Activated CD8-positive, alpha-beta memory T cell treated with anti-CD3 and anti-CD28 coated beads, Interleukin-2, amount 10 ng/mL, durations not matched to agents 7 days and 5 days (primary cell): Measurements from ENCODE around the gene GPRC5A. TPM values are rescaled to one million over a fixed set of nuclear protein-coding genes. Genes with fewer than 3 reads are reported as not detected.
A peak's percentile ranks its signal among the peaks of the same experiment; 100 is the strongest.
"Not testable (repeated sequence)": the region's sequence is repeated elsewhere in the genome, so short reads cannot be mapped to it uniquely, and the experiment has no call there.

ENCODE experiments used
- ATAC-seq: fragments of 150-1000 bp; cut with Tn5 transposase; one replicate; pipeline ENCODE4 v1.10.0; 2021; ENCODE audit warnings: moderate library complexity
- CTCF ChIA-PET: fragments of 350-600 bp; sonication (Branson Sonifier 250); formaldehyde crosslinking; loops from one replicate; lab custom pipeline; 2021; ENCODE audit warnings: antibody characterized with exemption; lab: Charles Lee
- DNase-seq: peaks from one replicate; pipeline ENCODE4 v3.0.0-alpha.2; 2020
- H3K27ac Mint-ChIP-seq: one replicate; pipeline ENCODE4 v1.8.0; 2021; ENCODE audit warnings: mild to moderate bottlenecking, mixed read lengths
- H3K27me3 Mint-ChIP-seq: one replicate; pipeline ENCODE4 v1.8.0; 2021; ENCODE audit warnings: mixed read lengths
- H3K36me3 Mint-ChIP-seq: one replicate; pipeline ENCODE4 v1.8.0; 2021; ENCODE audit warnings: mild to moderate bottlenecking, mixed read lengths
- H3K4me1 Mint-ChIP-seq: one replicate; pipeline ENCODE4 v1.8.0; 2021; ENCODE audit warnings: mixed read lengths
- H3K4me3 Mint-ChIP-seq: one replicate; pipeline ENCODE4 v1.8.0; 2021; ENCODE audit warnings: mild to moderate bottlenecking, moderate library complexity, mixed read lengths
- H3K9me3 Mint-ChIP-seq: one replicate; pipeline ENCODE4 v1.8.0; 2022; ENCODE audit warnings: low read depth, mixed read lengths
- total RNA-seq, 2 experiments: library from RNA; stranded (reverse); gene quantifications; one replicate each; pipeline ENCODE4 v1.2.3, GENCODE V29; 2021

The GPRC5A gene
- total RNA-seq, 2 experiments from 2014 or later = not detected

GRCh38 chr12:12875301-12875700, 16.1 kb upstream of the GPRC5A start:
- H3K4me3 Mint-ChIP-seq, H3K27me3 Mint-ChIP-seq, H3K36me3 Mint-ChIP-seq, H3K9me3 Mint-ChIP-seq, H3K4me1 Mint-ChIP-seq, CTCF ChIA-PET, H3K27ac Mint-ChIP-seq, DNase-seq, ATAC-seq: not testable (repeated sequence)

- no peaks in the 10 kb centered on the region for H3K36me3 Mint-ChIP-seq
- no peak overlapping the region for H3K4me3 Mint-ChIP-seq
- ATAC-seq = no peak
- CTCF ChIA-PET = interaction anchor here (0.9 kb wide), 1 partner anchor 88 kb away, joined by 4 read pairs; no protein-coding TSS in a partner anchor
- no peaks in the 10 kb centered on the region for H3K9me3 Mint-ChIP-seq
- H3K27ac Mint-ChIP-seq = no peak overlapping the region
- no peak for DNase-seq
- peaks cover 17% of the 10 kb centered on the region for H3K4me1 Mint-ChIP-seq
- H3K27me3 Mint-ChIP-seq = peaks cover 14% of the 10 kb centered on the region
Measured at GRCh38 chr12:12877153-12877768, 14.1 kb upstream of the GPRC5A start.

- no peak for DNase-seq
- H3K4me1 Mint-ChIP-seq = peaks cover 18% of the 10 kb centered on the region
- H3K27ac Mint-ChIP-seq = no peak overlapping the region
- H3K27me3 Mint-ChIP-seq = peaks cover 19% of the 10 kb centered on the region
- no peak for ATAC-seq
- no peaks in the 10 kb centered on the region for H3K9me3 Mint-ChIP-seq
- H3K4me3 Mint-ChIP-seq = no peak overlapping the region
- H3K36me3 Mint-ChIP-seq = no peaks in the 10 kb centered on the region
- CTCF ChIA-PET = interaction anchor here (0.9 kb wide), 1 partner anchor 89 kb away, joined by 4 read pairs; no protein-coding TSS in a partner anchor
Measured at GRCh38 chr12:12877781-12878455, 13.4 kb upstream of the GPRC5A start.

GRCh38 chr12:12880537-12880936, 10.8 kb upstream of the GPRC5A start:
- Mint-ChIP-seq H3K27me3 (peaks cover 33% of the 10 kb centered on the region), H3K4me3 (no peak overlapping the region), H3K27ac (peak overlapping the region; percentile 73), H3K4me1 (peaks cover 18% of the 10 kb centered on the region), H3K9me3 (no peaks in the 10 kb centered on the region), H3K36me3 (no peaks in the 10 kb centered on the region)
- ATAC-seq (peak; percentile 20), DNase-seq (peak; percentile 67)
- CTCF ChIA-PET = interaction anchor here (1.0 to 1.2 kb wide), 2 partner anchors 34 to 93 kb away, joined by 3 read pairs; no protein-coding TSS in a partner anchor

- CTCF ChIA-PET = interaction anchor here (0.7 to 1.2 kb wide), 3 partner anchors 33 to 457 kb away, joined by 3 read pairs; no protein-coding TSS in a partner anchor
- H3K27me3 Mint-ChIP-seq = peaks cover 37% of the 10 kb centered on the region
- H3K4me1 Mint-ChIP-seq = peaks cover 18% of the 10 kb centered on the region
- no peaks in the 10 kb centered on the region for H3K36me3 Mint-ChIP-seq
- no peak overlapping the region for H3K27ac Mint-ChIP-seq
- no peak overlapping the region for H3K4me3 Mint-ChIP-seq
- no peak for DNase-seq
- ATAC-seq = peak; percentile 42
- H3K9me3 Mint-ChIP-seq = no peaks in the 10 kb centered on the region
Measured at GRCh38 chr12:12881151-12881909, 10.0 kb upstream of the GPRC5A start.

- H3K4me3 Mint-ChIP-seq = no peak overlapping the region
- DNase-seq = no peak
- H3K36me3 Mint-ChIP-seq = no peaks in the 10 kb centered on the region
- no peak for ATAC-seq
- CTCF ChIA-PET = no interaction called here
- no peaks in the 10 kb centered on the region for H3K9me3 Mint-ChIP-seq
- peaks cover 41% of the 10 kb centered on the region for H3K27me3 Mint-ChIP-seq
- H3K27ac Mint-ChIP-seq = no peak overlapping the region
- H3K4me1 Mint-ChIP-seq = peaks cover 18% of the 10 kb centered on the region
Measured at GRCh38 chr12:12882288-12882687, 9.1 kb upstream of the GPRC5A start.

GRCh38 chr12:12883369-12884001, 7.9 kb upstream of the GPRC5A start:
- peaks cover 49% of the 10 kb centered on the region for H3K27me3 Mint-ChIP-seq
- CTCF ChIA-PET = no interaction called here
- ATAC-seq (no peak), DNase-seq (no peak)
- peaks cover 18% of the 10 kb centered on the region for H3K4me1 Mint-ChIP-seq
- no peaks in the 10 kb centered on the region for H3K9me3 Mint-ChIP-seq
- no peak overlapping the region for H3K4me3 Mint-ChIP-seq
- no peak overlapping the region for H3K27ac Mint-ChIP-seq
- H3K36me3 Mint-ChIP-seq = no peaks in the 10 kb centered on the region

GRCh38 chr12:12885096-12885792, 6.1 kb upstream of the GPRC5A start:
- H3K36me3 Mint-ChIP-seq = no peaks in the 10 kb centered on the region
- ATAC-seq (no peak), DNase-seq (no peak)
- H3K4me3 Mint-ChIP-seq = no peak overlapping the region
- peaks cover 63% of the 10 kb centered on the region for H3K27me3 Mint-ChIP-seq
- peaks cover 17% of the 10 kb centered on the region for H3K4me1 Mint-ChIP-seq
- H3K9me3 Mint-ChIP-seq = no peaks in the 10 kb centered on the region
- CTCF ChIA-PET = no interaction called here
- H3K27ac Mint-ChIP-seq = no peak overlapping the region

GRCh38 chr12:12887471-12887870, 3.9 kb upstream of the GPRC5A start:
- ATAC-seq (no peak), DNase-seq (no peak)
- Mint-ChIP-seq H3K27me3 (peaks cover 73% of the 10 kb centered on the region), H3K4me1 (peaks cover 6% of the 10 kb centered on the region), H3K9me3 (no peaks in the 10 kb centered on the region), H3K27ac (no peak overlapping the region), H3K4me3 (no peak overlapping the region), H3K36me3 (no peaks in the 10 kb centered on the region)
- CTCF ChIA-PET = interaction anchor here (1.1 kb wide), 1 partner anchor 13 kb away, joined by 3 read pairs; no protein-coding TSS in a partner anchor

GRCh38 chr12:12889701-12890100, 1.7 kb upstream of the GPRC5A start:
- H3K4me3 Mint-ChIP-seq = no peak overlapping the region
- H3K4me1 Mint-ChIP-seq = peaks cover 5% of the 10 kb centered on the region
- no peak overlapping the region for H3K27ac Mint-ChIP-seq
- DNase-seq (no peak), ATAC-seq (no peak)
- no peaks in the 10 kb centered on the region for H3K9me3 Mint-ChIP-seq
- peaks cover 70% of the 10 kb centered on the region for H3K27me3 Mint-ChIP-seq
- no peaks in the 10 kb centered on the region for H3K36me3 Mint-ChIP-seq
- CTCF ChIA-PET = no interaction called here

GRCh38 chr12:12890543-12891079, 751 bp upstream of the GPRC5A start:
- Mint-ChIP-seq H3K9me3 (no peaks in the 10 kb centered on the region), H3K27me3 (peaks cover 72% of the 10 kb centered on the region)

GRCh38 chr12:12891881-12892355, 556 bp downstream of the GPRC5A start:
- H3K4me3 Mint-ChIP-seq = no peak overlapping the region
- no peak for ATAC-seq
- peaks cover 5% of the 10 kb centered on the region for H3K4me1 Mint-ChIP-seq
- no peak overlapping the region for H3K27ac Mint-ChIP-seq
- no peaks in the 10 kb centered on the region for H3K9me3 Mint-ChIP-seq
- no peak for DNase-seq
- H3K36me3 Mint-ChIP-seq = no peaks in the 10 kb centered on the region
- CTCF ChIA-PET = interaction anchor here (1.2 kb wide), 1 partner anchor 55 kb away, joined by 3 read pairs; no protein-coding TSS in a partner anchor
- H3K27me3 Mint-ChIP-seq = peaks cover 73% of the 10 kb centered on the region

More at GRCh38 chr12:12890543-12891079, 751 bp upstream of the GPRC5A start:
- peak; percentile 56 for ATAC-seq
- no peak for DNase-seq
- H3K4me3 Mint-ChIP-seq = peak overlapping the region; percentile 34
- CTCF ChIA-PET = interaction anchor here (1.2 kb wide), 1 partner anchor 31 kb away, joined by 3 read pairs; no protein-coding TSS in a partner anchor
- no peak overlapping the region for H3K27ac Mint-ChIP-seq
- no peaks in the 10 kb centered on the region for H3K36me3 Mint-ChIP-seq
- H3K4me1 Mint-ChIP-seq = peaks cover 5% of the 10 kb centered on the region
